ENCODE measurements around the gene PICK1. TPM values are rescaled to one million over a fixed set of nuclear protein-coding genes. Genes with fewer than 3 reads are reported as not detected.

The PICK1 gene
- total and polyA plus RNA-seq, 2 of the 13 experiments (the other 11 are each of a cell fraction or from before 2014, with no cell fraction given), result 19.3 to 25.3 TPM

DNA sequence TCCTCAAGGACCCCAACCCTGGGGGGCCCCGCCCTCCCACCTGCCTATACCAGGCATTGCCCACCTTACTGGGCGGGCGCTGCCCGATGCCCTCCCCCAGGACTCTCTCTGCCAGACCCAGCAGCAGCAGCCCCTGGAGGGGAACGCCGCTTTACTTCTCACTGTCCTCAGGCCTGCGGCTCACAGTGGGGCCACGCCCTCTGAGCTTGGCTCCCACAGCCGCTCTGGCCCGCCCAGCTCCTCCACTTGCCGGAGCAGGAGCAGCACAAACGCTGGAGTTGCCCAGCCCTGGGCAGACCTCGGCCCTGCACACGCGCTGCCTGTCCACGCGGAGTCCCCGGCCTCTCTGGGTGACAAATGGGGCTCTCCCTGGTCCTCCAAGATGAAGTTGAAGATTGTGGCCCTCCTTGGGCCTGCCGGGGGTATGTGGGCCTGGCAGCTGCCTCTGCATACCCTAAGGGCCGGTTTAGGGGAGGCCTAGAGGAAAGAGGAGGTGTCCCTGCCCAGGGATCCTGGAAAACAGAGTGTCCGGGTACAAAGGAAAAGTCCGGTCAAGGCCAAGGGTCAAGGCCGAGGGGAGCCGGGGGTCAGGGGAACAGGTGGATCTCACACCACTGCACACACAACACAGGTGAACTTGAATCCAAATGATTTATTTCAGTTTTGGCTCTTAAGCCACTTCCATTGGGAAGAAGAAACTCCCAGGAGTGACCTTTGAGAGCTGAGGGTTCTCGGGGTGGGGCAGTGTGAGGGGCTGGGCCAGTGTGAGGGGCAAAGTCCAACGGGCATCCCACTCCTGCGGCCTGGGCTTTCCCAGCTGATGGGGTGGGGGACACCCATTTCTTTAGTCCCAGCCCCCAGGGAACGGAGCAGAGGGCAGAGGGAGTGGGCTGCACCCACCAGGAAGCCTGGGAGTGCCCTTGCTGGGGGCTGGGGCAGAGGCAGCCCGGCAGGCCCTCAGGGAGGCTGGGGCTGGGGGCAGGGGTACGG lies 54.0 kb downstream of the PICK1 start (continued):
- TF ChIP-seq TOPORS (CRISPR knock-in tag; IDR thresholded peaks at IDR 0.05) (no peak), RBFOX2 (IDR thresholded peaks at IDR 0.05; ENCODE audit: low read depth, low read length) (peak; percentile 50), RBM22 (optimal IDR thresholded peaks at IDR 0.05; ENCODE audit: low read length) (no peak), IKZF1 (IDR thresholded peaks at IDR 0.05) (no peak), SP1 (IDR thresholded peaks at IDR 0.05) (no peak), SP1 (CRISPR knock-in tag; IDR thresholded peaks at IDR 0.05) (no peak), CEBPG (CRISPR knock-in tag; IDR thresholded peaks at IDR 0.05) (no peak), MIER3 (CRISPR knock-in tag; IDR thresholded peaks at IDR 0.05; ENCODE audit: borderline replicate concordance) (no peak), ZNF138 (CRISPR knock-in tag; IDR thresholded peaks at IDR 0.05; ENCODE audit: low read depth) (no peak), ZNF589 (CRISPR knock-in tag; conservative IDR thresholded peaks at IDR 0.05) (0 out of 2 replicates have a peak, but pooled peaks have one; percentile 45), NPAS2 (CRISPR knock-in tag; IDR thresholded peaks at IDR 0.05; ENCODE audit: borderline replicate concordance) (no peak), RELA (CRISPR knock-in tag; IDR thresholded peaks at IDR 0.05) (no peak), DNMT3B (CRISPR knock-in tag; conservative IDR thresholded peaks at IDR 0.05) (no peak)
- TF ChIP-seq, protein P1, sequence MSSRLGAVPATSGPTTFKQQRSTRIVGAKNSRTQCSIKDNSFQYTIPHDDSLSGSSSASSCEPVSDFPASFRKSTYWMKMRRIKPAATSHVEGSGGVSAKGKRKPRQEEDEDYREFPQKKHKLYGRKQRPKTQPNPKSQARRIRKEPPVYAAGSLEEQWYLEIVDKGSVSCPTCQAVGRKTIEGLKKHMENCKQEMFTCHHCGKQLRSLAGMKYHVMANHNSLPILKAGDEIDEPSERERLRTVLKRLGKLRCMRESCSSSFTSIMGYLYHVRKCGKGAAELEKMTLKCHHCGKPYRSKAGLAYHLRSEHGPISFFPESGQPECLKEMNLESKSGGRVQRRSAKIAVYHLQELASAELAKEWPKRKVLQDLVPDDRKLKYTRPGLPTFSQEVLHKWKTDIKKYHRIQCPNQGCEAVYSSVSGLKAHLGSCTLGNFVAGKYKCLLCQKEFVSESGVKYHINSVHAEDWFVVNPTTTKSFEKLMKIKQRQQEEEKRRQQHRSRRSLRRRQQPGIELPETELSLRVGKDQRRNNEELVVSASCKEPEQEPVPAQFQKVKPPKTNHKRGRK (CRISPR knock-in tag; IDR thresholded peaks at IDR 0.05), result no peak
- TF ChIP-seq, protein P2, sequence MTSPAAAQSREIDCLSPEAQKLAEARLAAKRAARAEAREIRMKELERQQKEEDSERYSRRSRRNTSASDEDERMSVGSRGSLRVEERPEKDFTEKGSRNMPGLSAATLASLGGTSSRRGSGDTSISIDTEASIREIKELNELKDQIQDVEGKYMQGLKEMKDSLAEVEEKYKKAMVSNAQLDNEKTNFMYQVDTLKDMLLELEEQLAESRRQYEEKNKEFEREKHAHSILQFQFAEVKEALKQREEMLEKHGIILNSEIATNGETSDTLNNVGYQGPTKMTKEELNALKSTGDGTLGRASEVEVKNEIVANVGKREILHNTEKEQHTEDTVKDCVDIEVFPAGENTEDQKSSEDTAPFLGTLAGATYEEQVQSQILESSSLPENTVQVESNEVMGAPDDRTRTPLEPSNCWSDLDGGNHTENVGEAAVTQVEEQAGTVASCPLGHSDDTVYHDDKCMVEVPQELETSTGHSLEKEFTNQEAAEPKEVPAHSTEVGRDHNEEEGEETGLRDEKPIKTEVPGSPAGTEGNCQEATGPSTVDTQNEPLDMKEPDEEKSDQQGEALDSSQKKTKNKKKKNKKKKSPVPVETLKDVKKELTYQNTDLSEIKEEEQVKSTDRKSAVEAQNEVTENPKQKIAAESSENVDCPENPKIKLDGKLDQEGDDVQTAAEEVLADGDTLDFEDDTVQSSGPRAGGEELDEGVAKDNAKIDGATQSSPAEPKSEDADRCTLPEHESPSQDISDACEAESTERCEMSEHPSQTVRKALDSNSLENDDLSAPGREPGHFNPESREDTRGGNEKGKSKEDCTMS (CRISPR knock-in tag; conservative IDR thresholded peaks at IDR 0.05), result no peak
- TF ChIP-seq, protein P3, sequence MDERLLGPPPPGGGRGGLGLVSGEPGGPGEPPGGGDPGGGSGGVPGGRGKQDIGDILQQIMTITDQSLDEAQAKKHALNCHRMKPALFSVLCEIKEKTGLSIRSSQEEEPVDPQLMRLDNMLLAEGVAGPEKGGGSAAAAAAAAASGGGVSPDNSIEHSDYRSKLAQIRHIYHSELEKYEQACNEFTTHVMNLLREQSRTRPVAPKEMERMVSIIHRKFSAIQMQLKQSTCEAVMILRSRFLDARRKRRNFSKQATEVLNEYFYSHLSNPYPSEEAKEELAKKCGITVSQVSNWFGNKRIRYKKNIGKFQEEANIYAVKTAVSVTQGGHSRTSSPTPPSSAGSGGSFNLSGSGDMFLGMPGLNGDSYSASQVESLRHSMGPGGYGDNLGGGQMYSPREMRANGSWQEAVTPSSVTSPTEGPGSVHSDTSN (CRISPR knock-in tag; IDR thresholded peaks at IDR 0.05), result no peak
- TF ChIP-seq, protein P4, sequence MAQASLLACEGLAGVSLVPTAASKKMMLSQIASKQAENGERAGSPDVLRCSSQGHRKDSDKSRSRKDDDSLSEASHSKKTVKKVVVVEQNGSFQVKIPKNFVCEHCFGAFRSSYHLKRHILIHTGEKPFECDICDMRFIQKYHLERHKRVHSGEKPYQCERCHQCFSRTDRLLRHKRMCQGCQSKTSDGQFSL (CRISPR knock-in tag; IDR thresholded peaks at IDR 0.05), result no peak
- TF ChIP-seq, protein P5, sequence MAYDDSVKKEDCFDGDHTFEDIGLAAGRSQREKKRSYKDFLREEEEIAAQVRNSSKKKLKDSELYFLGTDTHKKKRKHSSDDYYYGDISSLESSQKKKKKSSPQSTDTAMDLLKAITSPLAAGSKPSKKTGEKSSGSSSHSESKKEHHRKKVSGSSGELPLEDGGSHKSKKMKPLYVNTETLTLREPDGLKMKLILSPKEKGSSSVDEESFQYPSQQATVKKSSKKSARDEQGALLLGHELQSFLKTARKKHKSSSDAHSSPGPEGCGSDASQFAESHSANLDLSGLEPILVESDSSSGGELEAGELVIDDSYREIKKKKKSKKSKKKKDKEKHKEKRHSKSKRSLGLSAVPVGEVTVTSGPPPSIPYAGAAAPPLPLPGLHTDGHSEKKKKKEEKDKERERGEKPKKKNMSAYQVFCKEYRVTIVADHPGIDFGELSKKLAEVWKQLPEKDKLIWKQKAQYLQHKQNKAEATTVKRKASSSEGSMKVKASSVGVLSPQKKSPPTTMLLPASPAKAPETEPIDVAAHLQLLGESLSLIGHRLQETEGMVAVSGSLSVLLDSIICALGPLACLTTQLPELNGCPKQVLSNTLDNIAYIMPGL (CRISPR knock-in tag; IDR thresholded peaks at IDR 0.05; ENCODE audit: borderline replicate concordance in 1 of 2, low read depth in 1 of 2), result no peak
- TF ChIP-seq, protein P6, sequence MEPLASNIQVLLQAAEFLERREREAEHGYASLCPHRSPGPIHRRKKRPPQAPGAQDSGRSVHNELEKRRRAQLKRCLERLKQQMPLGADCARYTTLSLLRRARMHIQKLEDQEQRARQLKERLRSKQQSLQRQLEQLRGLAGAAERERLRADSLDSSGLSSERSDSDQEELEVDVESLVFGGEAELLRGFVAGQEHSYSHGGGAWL (CRISPR knock-in tag; IDR thresholded peaks at IDR 0.05), result no peak
- TF ChIP-seq, protein P7, sequence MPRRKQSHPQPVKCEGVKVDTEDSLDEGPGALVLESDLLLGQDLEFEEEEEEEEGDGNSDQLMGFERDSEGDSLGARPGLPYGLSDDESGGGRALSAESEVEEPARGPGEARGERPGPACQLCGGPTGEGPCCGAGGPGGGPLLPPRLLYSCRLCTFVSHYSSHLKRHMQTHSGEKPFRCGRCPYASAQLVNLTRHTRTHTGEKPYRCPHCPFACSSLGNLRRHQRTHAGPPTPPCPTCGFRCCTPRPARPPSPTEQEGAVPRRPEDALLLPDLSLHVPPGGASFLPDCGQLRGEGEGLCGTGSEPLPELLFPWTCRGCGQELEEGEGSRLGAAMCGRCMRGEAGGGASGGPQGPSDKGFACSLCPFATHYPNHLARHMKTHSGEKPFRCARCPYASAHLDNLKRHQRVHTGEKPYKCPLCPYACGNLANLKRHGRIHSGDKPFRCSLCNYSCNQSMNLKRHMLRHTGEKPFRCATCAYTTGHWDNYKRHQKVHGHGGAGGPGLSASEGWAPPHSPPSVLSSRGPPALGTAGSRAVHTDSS (CRISPR knock-in tag; conservative IDR thresholded peaks at IDR 0.05), result no peak

Data from HepG2 (cell line).